ENCODE data around the gene ENDOV.

ENDOV gene

DNA sequence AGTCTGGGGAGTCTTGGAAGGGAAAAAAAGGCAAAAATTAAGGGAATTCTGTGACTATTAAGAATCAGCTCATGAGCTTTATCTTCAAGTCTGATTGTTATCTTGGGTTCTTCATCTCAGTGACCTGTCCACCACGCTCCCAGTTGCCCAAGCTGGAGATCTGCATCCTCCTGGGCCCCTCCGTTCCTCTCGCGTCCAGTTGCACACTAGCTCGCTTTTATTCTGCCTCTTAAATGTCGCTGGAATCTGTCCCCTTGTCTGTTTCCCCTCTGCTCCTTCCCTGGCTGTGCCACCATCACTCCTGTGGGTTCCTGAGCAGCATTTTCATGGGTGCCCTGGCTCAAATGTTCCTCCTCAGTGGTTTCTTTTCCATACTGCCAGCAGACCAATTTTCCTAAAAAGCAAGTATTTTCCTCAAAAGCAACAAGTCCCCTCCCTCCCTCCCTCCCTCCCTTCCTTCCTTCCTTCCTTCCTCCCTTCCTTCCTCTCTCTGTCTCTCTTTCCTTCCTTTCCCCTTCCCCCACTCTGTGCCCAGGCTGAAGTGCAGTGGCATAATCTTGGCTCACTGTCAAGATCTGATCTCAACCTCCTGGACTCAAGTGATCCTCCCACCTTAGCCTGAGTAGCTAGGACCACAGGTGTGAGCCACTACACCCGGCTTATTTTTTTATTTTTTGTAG, 1.4 kb downstream of the ENDOV start:
- DNase-seq = no peak

DNA sequence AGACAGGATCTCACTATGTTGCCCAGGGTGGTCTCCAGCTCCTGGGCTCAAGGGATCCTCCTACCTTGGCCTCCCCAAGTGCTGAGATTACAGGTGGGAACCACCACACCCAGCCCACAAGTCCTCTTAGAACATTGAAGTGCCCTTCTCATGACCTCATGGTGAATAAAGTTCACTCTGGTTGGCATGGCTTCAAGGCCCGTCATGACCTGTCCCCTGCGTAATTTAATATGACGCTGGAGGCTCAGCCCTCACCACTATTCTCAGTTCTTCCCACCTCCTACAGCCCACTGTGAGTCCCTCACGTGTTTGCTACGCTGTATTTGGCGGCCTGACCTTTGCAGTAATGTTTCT, 1.9 kb downstream of the ENDOV start:
- no peak for DNase-seq

DNA sequence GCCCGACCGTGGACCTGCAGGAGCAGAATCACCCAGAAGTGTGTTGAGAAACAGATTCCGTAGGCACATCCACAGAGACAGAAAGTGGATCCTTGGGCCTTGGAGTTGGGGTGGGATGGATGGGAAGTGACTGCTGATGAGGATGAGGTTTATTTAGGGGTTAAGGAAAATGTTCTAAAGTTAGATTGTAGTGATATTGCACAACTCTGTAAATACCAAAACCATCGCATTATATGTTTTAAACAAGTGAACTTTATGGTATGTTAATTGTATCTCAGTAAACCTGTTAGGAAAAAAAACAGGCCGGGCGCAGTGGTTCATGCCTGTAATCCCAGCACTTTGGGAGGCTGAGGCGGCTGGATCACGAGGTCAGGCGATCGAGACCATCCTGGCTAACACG, 3.6 kb downstream of the ENDOV start:
- DNase-seq = no peak

DNA sequence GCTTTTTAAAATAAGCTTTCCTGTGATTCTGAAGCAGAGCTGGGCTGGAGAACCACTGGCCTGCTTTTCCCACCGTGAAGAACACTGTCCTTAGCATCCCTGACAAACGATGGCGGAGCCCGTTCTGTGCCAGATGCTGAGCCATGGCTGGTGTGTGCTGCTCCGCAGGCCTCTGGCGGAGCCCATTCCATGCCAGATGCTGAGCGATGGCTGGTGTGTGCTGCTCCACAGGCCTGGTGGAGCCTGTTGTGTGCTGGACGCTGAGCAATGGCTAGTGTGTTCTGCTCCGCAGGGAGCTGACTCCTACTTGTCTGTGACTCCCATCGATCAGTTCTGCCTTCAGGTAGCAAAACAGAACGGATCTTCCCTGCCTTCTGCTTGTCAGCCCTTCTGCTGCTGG, 4.3 kb downstream of the ENDOV start:
- no peak for DNase-seq

DNA sequence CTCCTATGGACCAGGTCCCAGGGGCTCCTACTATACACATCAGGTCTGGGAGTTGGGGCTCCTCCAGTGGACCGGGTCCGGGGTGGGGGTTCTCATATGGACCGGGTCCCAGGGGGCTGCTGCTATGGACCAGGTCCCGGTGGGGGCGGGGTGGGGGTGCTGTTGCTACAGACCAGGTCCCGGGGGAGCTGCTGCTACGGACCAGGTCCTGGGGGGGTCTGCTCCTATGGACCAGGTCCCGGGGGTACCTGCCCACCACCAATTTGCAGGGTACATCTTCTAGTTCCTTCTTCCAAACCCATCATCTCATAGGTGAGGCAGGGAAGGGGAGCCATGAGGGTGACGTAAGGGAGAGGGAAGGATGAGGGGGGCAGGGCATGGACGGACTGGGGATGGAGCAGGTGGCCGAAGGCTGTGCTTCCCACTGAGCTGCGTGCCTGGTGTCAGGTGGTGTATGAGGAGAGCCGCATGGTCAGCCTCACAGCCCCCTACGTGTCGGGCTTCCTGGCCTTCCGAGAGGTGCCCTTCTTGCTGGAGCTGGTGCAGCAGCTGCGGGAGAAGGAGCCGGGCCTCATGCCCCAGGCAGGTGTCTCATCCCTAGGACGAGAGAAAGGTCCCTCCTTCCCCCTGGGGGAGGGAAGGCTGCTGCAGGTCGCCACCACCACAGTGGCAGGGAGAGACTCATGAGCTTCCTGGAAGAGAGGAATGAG, 6.6 kb downstream of the ENDOV start:
- DNase-seq = no peak

DNA sequence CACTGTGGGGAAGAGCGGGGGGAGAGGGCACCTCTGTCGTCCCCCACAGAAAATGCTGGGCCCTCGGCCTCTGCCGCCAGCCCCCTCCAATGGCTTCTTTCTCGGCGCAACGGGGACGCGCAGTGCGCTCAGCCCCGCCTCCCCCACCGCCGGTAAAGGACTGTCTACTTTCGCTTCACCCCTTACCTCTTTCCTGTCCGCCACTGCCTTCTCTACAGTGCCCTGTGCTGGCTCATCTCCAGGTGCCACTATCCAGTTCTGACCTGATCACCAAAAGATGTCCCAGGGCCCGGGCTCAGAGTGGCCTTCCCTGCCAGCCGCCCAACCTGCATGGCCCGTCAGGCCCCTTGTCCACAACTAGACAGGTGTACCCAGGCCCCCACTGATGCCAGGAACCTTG, 7.3 kb downstream of the ENDOV start:
- no peak for DNase-seq

DNA sequence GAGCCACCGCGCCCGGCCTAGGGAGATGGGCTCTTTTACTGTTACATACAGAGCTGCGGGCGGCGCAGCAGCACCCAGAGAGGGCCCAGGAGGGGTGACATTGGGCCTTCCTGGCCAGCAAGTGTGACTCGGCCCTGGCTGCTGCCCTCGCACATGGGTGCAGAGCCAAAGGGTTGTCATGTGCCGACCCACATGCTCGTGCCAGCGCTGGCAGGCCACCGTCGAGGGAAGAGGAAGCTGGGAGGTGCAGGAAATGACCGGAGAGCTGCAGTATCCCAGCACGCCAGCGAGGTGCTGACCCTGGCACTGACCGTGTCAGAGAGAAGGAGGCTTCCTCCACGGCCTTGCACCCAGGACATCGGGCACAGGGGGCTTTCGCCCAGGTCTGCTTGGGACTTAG, 8.0 kb downstream of the ENDOV start:
- DNase-seq = no peak

DNA sequence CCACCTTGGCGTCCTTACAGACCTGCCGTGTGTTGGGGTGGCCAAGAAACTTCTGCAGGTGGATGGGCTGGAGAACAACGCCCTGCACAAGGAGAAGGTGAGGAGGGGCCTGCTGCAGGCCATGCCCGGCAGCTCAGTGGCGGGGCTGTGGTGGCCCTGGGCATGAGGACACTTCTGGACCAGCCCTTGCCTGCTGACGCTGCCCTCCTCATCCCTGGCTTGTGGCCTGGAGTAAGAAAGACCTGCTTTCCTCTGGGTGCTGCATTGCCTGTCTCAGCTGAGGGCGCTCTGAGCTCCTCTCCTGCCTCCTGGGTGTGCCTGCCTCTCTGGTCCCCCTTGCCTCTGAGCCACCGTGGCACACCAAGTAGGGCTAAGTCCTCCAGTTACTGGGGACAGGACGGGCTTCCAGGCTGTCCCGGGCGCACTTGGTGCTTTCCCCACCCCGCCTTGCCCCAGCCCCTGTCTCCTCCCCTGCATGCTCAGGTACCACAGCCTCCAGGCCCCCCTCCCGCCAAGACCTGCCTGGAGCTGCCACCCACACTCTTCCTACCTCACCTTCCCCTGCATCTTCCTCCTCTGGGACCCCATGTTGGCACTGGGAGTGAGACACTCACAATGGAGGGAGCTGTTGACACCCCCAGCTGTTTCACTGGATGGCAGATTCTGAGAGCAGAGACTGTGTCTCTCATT, 8.7 kb downstream of the ENDOV start:
- DNase-seq = no peak

DNA sequence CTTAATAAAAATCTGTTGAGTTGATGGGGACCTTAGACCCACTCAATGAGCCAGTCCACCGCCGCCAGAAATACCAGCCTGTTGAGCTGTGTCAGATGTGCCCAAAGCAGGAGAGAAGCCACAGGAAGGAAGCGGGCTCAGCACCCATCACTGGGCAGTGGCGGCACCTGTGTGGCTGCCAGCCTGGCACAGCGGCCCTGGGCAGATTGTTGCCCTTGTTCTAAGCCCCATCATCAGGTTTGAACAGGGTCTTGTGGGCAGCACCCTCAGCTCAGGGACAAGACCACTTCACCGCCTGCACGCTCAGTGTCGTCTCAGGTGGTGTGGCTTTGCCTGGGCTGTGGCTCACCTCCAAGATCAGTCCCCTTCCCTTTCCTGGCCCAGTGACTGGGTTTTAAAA, 9.3 kb downstream of the ENDOV start:
- DNase-seq = no peak

DNA sequence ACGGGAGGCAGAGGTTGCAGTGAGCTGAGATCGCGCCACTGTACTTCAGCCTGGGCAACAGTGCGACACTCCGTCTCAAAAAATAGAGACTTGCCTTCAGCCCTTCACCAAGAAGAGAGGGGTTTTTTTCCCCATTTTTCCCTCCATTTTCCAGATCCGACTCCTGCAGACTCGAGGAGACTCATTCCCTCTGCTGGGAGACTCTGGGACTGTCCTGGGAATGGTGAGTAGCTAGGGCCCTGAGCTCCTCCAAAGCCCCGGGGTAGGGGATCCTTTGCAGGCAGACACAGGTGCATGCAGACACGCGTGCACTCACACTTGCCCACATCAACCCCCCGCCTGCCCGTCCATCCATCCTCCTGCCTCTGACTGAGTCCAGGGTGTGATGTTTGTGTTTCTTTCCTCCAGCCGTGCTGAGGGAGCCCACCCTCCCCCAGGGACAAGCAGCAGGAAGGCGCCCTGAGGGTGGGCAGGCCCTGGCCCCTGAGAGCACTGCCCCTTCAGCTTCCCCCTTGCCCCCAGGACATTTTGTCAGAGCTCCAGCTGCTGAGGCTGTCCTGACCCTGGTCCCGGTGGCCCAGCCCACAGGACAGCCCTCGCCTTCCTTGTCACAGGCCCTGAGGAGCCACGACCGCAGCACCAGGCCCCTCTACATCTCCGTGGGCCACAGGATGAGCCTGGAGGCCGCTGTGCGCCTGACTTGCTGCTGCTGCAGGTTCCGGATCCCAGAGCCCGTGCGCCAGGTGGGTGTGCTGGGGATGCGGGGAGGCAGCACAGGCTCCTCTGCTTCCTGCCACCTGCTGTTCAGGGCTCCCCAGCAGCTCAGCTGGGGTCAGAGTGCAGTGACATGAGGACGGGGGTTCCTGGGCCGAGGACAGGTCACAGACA, 10.2 kb downstream of the ENDOV start:
- no peak for DNase-seq

DNA sequence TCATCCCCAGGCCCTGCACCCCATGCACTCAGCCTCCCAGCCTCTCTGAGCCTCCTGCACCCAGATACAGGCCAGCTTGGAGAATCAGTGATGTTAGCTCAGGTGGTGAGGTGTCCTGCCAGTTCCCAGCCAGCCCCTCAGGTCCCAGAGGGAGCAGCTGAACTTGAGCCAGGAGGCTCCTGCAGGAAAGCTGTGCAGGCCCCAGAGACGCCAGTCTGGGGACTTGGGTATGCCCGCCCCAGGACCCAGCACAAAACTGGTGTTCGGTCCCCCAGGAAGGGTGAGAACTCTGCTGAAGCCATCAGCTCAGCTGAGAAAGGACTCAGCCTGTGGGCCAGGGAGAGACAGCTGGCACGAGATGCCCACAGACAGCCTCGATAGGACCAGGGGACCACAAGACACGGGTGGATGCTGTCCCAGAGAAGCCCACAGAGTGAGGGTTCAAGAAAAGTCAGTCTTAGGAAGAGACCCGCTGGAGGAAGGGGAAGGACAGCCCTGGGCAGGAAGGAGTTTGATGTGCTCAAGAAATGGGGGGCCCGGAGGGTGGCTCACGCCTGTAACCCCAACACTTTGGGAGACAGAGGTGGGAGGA, 11.0 kb downstream of the ENDOV start:
- DNase-seq = no peak

DNA sequence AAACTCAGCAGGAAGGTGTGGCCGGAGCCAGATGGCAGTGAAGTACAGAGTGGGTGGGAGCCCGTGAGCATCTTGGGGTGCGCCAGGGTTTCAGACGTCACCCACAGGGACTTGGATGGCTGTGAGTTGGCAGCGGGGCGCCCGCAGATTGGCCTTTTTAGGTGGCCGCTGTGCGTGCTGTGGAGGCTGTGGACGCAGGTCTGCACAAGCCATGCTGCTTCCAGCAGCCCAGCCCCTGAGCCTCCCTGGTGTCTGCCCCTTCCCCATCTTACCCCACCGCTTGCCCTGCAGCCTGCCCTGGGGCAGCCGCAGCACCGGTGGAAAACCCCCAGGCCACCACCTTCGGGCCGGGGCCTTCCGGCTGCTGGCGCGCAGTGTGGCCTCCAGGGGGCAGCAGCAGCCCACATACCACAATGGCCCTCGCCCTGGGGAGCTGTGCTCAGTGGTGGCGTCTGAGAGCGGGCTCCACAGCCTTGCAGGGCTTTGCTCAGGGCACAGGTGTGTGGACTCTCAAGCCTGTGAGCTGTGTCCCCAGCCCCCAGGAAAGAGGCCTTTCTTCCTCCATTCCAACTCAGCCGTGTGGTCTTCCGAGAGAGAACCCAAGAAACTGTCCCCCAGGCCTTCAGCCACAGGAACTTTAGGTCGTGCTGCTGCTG, 11.8 kb downstream of the ENDOV start:
- DNase-seq = peak; percentile 21 to 48

DNA sequence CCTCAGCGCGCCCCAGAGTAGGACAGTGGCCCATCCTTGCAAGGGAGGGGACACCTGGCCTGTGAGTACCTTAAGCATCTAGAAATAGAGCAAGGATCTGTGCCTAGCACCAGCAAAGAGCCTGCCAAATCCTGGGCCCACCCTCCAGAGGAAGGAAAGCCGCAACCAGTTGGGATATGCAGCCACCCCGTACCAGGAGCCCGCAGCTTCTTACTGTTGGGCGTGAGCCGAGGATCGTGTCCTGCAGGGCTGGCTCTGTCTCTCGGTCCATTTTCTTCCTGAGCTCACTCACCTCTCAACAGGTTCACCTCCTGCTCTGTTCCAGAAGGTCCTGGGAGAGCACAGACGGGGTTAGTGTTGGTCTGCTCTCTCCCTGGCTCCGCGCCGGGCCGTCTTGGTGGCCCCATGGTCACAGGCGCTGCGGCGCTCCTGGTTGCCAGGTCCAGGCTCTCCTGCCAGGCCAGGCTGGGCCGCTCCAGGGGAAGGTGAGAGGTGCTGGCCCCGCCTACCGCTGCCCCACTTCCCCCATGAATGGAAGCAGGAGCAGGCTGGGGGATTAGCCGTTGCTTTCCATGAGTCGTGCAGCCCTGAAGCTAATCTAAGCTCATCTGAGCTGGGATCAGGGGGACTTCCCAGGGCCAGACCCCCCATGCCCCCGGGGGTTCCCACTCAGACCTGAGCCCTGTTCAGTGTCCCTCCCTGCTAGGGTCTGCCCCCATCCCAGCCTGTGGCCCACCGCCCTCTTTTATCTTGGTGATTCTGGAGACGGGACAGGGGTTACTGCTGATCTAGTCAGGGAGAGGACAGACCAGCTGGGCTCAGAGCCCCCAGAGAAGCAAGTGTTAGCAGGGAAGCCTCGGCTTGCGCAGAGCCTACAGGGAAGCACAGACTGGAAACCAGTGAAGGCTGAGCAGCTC, 12.7 kb downstream of the ENDOV start:
- no peak for DNase-seq

DNA sequence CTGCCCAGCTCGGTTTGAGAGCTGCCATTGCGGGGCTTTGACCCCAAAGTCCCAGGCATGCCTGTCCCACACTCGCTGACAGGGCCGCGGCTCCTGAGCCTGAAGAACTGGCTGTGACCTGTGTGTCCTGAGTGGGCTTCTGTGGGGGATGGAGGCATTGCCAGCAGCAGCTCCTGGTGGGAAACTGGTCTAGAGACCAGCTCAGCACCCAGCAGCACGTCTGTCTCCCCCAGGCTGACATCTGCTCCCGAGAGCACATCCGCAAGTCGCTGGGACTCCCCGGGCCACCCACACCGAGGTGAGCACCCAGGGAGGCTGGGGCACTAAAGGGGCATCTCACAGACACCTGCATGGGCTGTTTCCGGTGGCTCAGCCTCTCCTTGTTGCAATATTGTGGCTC, 13.4 kb downstream of the ENDOV start:
- no peak for DNase-seq

DNA sequence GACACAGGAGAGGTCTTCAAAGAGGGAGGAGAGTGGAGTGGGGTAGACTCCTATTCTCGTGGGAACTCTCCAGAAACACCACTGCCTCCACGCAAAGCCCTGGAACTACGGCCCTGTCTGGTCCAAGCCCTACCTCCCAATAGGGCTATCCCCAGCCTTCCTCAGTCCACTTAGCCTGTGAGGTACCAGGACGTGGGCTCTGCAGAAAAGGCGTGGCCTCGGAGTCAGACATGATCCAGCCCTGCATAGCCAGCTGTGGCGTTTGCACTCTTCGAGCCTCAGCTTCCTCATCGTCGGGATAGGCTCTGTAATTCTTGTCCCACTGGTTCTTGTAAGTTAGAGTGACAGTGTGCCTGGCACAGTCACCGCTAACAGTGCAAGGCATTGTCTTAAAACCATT, 13.8 kb downstream of the ENDOV start:
- DNase-seq = no peak

DNA sequence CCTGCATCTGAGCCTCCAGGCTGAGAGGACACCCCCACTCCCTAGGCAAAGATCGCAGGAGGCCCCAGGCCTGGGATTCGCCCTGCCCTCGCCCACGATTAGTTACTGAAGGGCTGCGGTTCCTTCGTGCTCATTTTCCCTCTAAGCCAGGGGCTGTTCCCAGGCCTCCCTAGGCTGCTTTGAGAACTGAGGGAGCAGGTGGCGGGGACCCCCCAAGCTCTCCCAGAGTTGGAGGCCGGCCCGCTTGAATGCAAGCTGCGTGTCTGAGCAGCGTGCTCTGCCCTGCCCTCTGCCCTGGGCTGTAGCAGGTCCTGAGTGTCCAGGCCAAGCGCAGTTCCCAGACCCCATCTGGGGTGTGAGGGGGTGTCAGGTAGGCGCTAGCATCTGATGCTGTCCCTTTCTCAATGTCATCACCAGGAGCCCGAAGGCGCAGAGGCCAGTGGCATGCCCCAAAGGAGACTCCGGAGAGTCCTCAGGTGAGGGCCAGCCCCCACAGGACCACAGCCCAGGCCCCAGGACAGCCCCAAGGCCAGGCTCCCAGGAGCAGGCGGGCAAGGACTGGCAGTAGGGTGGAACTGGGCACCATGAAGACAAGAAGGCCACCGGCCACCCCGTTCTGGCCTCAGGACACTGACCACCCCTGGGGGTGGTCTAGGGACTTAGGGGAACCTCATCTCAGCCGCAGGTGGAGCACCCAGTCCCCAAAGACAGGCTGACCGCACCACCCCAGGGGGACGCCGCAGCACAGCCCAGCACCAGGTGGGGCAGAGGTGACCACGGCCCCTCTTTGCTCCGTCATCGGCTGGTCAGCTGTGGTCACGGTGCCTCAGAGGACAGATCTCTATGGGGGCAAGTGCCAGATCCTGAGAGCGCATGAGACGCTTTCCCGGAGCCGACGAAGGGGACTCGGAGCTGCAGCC, 14.6 kb downstream of the ENDOV start:
- DNase-seq = no peak

DNA sequence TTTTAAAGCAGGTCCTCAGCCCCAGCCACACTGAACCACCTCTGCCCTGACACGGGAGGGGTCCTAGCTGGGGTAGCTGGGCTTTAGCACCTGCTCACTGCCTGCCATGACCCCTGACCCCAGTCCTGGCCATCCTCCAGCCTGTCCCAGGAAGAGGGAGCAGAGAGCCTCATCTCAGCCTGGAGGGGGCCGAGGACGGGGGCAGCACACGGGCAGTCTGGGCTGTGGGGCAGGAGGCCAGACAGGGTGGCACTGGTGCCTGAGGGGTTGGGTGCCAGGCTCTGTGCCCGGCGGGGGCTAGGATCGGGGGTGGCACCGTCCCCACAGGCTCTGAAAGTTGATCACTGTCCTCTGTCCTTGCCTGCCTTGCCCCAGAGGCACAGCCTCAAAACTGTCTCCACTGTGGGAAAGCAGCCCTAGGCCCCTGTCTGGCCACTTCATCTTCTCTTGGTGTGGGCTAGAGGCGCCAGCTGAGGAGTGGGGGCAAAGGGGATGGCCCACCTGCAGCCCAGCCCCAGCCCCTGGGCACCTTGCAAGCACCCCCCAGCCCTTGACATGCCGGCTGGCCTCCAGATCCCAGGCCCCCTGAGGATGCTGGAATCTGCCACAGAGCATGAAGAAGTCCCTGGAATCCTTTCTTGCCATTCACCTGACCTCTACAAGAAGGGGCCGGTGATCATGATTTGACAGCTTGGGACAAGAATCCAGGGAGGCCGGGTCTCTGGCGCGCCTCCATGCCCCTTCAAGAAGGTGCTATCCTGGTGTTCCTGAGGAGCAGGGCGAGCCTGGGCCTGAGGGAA, 15.7 kb downstream of the ENDOV start:
- no peak for DNase-seq

DNA sequence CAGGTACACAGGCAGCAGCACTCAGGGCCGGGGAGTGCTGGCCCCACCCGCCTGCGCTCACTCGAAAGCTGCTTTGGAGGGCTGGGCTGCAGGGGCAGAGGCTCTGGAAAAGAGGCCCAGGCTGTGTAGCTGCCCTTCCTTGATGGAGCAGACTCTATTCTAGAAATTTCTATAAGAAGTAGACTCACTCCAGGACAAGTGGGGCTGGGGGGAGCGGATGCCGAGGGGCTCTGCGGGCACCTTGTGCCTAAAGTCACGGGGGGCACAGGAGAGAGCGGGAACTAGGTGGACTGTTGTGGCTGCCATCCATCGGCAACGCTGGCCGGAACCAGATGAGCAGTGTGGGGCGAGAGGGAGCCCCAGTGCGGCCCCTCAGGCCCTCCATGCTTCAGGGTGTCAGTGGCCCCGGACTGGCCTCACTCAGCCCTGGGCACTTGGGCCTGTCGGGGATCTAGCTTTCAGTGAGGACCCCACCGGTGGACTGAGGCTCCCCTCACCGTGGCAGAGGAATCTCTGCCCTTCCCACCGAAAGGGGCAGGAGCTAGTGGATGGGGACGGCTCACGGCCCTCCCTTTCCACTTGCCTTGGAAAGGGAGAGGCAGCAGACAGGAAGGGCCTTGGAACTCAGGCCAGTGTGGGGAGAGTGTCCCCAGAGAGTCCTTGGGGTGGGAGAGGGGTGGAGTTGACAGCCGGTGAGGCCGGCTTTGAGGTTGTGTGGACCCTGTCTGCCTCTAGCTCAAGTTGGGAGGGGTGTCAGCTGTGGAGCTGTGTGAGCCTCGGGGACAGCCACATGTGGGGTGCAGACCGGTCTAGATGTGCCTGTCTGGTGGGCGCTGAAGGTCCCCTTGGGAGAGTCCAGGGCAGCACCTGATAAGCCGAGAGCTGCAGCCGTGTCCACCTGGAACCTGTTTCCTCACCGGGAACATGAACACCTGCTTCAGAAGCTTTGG, 16.6 kb downstream of the ENDOV start:
- no peak for DNase-seq
